Stimulated activated CD8-positive, alpha-beta memory T cell treated with anti-CD3 and anti-CD28 coated beads, Interleukin-7, amount 100 ng/mL, for 4 hours (primary cell): ENCODE data around the gene PPM1A.

Experiments used
- DNase-seq, 2 donors: peaks; one replicate each; pipeline ENCODE4 v3.0.0-alpha.2; 2020; ENCODE audit warnings: low read depth in 2 of 2

The PPM1A gene

GRCh38 chr14:60248697-60249318, at the start of gene PPM1A:
PPM1A (plus strand) TSS chr14:60249221; CDS start chr14:60282704, 33,483 bp downstream.
- DNase-seq: peak; percentile 90 to 95

- DNase-seq: no peak
Measured at GRCh38 chr14:60199321-60199720, 49.7 kb upstream of the PPM1A start.

GRCh38 chr14:60204104-60204842, 44.7 kb upstream of the PPM1A start:
- no peak for DNase-seq

GRCh38 chr14:60204843-60205774, 43.9 kb upstream of the PPM1A start:
- DNase-seq: no peak

GRCh38 chr14:60206249-60206670, 42.8 kb upstream of the PPM1A start:
- no peak for DNase-seq

- DNase-seq: no peak
Measured at GRCh38 chr14:60206837-60207533, 42.0 kb upstream of the PPM1A start.

- no peak for DNase-seq
Measured at GRCh38 chr14:60210703-60211102, 38.3 kb upstream of the PPM1A start.

- no peak for DNase-seq
Measured at GRCh38 chr14:60211153-60211552, 37.9 kb upstream of the PPM1A start.

- DNase-seq: no peak
Measured at GRCh38 chr14:60212503-60213371, 36.3 kb upstream of the PPM1A start.

- no peak for DNase-seq
Measured at GRCh38 chr14:60214003-60214402, 35.0 kb upstream of the PPM1A start.

GRCh38 chr14:60214415-60215126, 34.5 kb upstream of the PPM1A start:
- DNase-seq: no peak

- no peak for DNase-seq
Measured at GRCh38 chr14:60215127-60215444, 33.9 kb upstream of the PPM1A start.

GRCh38 chr14:60215520-60216420, 33.3 kb upstream of the PPM1A start:
- DNase-seq: no peak

- no peak for DNase-seq
Measured at GRCh38 chr14:60217713-60218112, 31.3 kb upstream of the PPM1A start.

GRCh38 chr14:60220084-60220483, 28.9 kb upstream of the PPM1A start:
- no peak for DNase-seq

GRCh38 chr14:60220917-60221316, 28.1 kb upstream of the PPM1A start:
- DNase-seq: no peak

- DNase-seq: no peak
Measured at GRCh38 chr14:60221457-60221856, 27.6 kb upstream of the PPM1A start.

- DNase-seq: no peak
Measured at GRCh38 chr14:60222820-60223219, 26.2 kb upstream of the PPM1A start.

- DNase-seq: no peak
Measured at GRCh38 chr14:60225265-60225664, 23.8 kb upstream of the PPM1A start.
